MM.1S (cell line): ENCODE data around the gene LCE1D.

Source experiments
- DNase-seq: peaks from one replicate; pipeline ENCODE4 v3.0.0-alpha.2; 2015
- H2AFZ ChIP-seq: fragments of 300-600 bp; sonication (generic); 2 replicates; pipeline ENCODE4 v1.6.0; 2016; ENCODE audit warnings: antibody characterized with exemption, low read length
- H3F3A ChIP-seq: fragments of 300-600 bp; sonication (generic); 2 replicates; pipeline ENCODE4 v1.6.1; 2016; ENCODE audit warnings: mild to moderate bottlenecking, antibody characterized with exemption, low read length, moderate library complexity, mixed read lengths; ENCODE audit not compliant: insufficient read depth
- H3K27ac ChIP-seq: fragments of 300-600 bp; sonication (generic); 2 replicates; pipeline ENCODE4 v1.5.1; 2016; ENCODE audit warnings: mild to moderate bottlenecking, low read length
- H3K27me3 ChIP-seq: fragments of 300-600 bp; sonication (generic); replicated peaks from 2 replicates; pipeline ENCODE4 v1.6.0; 2016; ENCODE audit warnings: low read length; ENCODE audit not compliant: insufficient read depth
- H3K36me3 ChIP-seq: fragments of 300-600 bp; sonication (generic); replicated peaks from 2 replicates; pipeline ENCODE4 v1.6.1; 2016; ENCODE audit warnings: mild to moderate bottlenecking, low read length, mixed read lengths; ENCODE audit not compliant: insufficient read depth
- H3K4me1 ChIP-seq: fragments of 300-600 bp; sonication (generic); 2 replicates; pipeline ENCODE4 v1.6.1; 2016; ENCODE audit warnings: low read length, mixed read lengths
- H3K4me2 ChIP-seq: fragments of 300-600 bp; sonication (generic); 2 replicates; pipeline ENCODE4 v1.6.0; 2016; ENCODE audit warnings: low read depth, low read length
- H3K4me3 ChIP-seq: fragments of 300-600 bp; sonication (generic); 2 replicates; pipeline ENCODE4 v1.5.1; 2016; ENCODE audit warnings: low read length, mixed read lengths
- H3K79me2 ChIP-seq: fragments of 300-600 bp; sonication (generic); 2 replicates; pipeline ENCODE4 v1.6.1; 2016; ENCODE audit warnings: mixed run types, low read length, mixed read lengths
- H3K9ac ChIP-seq: fragments of 300-600 bp; sonication (generic); 2 replicates; pipeline ENCODE4 v1.6.1; 2016; ENCODE audit warnings: low read length, mixed read lengths
- H3K9me2 ChIP-seq: fragments of 300-600 bp; sonication (generic); replicated peaks from 2 replicates; pipeline ENCODE4 v1.6.1; 2016; ENCODE audit warnings: mild to moderate bottlenecking, low read length, mixed read lengths; ENCODE audit not compliant: insufficient read depth
- H3K9me3 ChIP-seq: fragments of 300-600 bp; sonication (generic); replicated peaks from 2 replicates; pipeline ENCODE4 v1.6.1; 2016; ENCODE audit warnings: mild to moderate bottlenecking, low read length, mixed read lengths; ENCODE audit not compliant: insufficient read depth
- H4K20me1 ChIP-seq: fragments of 300-600 bp; sonication (generic); 2 replicates; pipeline ENCODE4 v1.6.1; 2016; ENCODE audit warnings: mild to moderate bottlenecking, low read length, moderate library complexity, mixed read lengths; ENCODE audit not compliant: insufficient read depth
- EZH2 ChIP-seq: fragments of 300-600 bp; sonication (generic); optimal IDR thresholded peaks from 2 replicates; pipeline ENCODE3; 2017; ENCODE audit warnings: low read depth, mild to moderate bottlenecking, antibody characterized with exemption, low read length, mixed read lengths
- EZH2phosphoT487 ChIP-seq: fragments of 300-600 bp; sonication (generic); IDR thresholded peaks from 2 replicates; pipeline ENCODE4 v1.6.1; 2018; ENCODE audit warnings: antibody characterized with exemption, low read length
- TF ChIP-seq, protein P1 (sequence below): fragments of 300-600 bp; sonication (generic); IDR thresholded peaks from 2 replicates; pipeline ENCODE4 v1.5.1; 2016; ENCODE audit warnings: antibody characterized with exemption, low read length, mixed read lengths

LCE1D gene

DNA sequence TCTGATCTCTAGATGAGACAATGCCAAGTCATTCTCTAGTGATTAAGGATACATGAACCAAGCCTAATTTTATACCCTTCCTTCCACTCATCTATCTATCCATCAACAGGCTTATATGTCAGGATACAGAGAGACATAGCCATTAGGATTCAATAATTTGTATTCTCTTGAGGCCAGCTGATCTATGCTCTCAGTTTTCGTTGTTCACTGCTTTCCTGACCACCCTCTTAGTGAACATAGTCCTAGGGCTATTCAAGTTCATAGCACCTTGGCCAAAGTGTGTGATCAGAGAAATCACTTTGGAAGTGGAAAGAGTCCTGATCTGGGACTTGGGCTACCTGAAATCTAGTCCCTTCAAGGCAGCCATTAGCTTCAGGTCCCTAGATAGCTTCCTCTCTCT, 42.9 kb upstream of the LCE1D start:
- no peak overlapping the region for H3K4me3 ChIP-seq
- H2AFZ ChIP-seq = no peak overlapping the region
- H3K27ac ChIP-seq = no peak overlapping the region
- no peaks in the 10 kb centered on the region for H3K9me2 ChIP-seq
- TF ChIP-seq EZH2 (no peak), EZH2phosphoT487 (no peak)
- no peak for DNase-seq
- H3K79me2 ChIP-seq = no peaks in the 10 kb centered on the region
- no peaks in the 10 kb centered on the region for H3K9me3 ChIP-seq
- H3K36me3 ChIP-seq = no peaks in the 10 kb centered on the region
- no peaks in the 10 kb centered on the region for H3K27me3 ChIP-seq
- no peak overlapping the region for H3K4me2 ChIP-seq
- no peak overlapping the region for H3K9ac ChIP-seq
- H3K4me1 ChIP-seq = no peaks in the 10 kb centered on the region
- no peaks in the 10 kb centered on the region for H3F3A ChIP-seq
- H4K20me1 ChIP-seq = no peaks in the 10 kb centered on the region

DNA sequence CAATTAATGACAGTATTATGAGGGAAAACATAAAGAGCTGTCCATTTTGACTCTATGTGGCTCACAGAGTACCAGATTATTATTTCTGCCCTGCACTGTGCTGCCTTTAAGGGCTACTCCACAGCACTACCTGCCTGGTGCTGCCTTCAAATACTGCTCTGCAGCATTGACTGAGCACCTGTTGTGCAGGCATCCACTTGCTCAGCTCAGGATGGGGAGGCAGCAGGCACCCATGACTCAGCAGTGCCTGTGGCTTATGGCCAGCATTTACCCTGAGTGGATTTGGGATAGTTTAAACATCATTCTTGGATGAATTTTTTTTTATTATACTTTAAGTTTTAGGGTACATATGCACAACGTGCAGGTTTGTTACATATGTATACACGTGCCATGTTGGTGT, 39.6 kb upstream of the LCE1D start:
- H3K4me1 ChIP-seq = no peaks in the 10 kb centered on the region
- no peak overlapping the region for H2AFZ ChIP-seq
- DNase-seq = no peak
- TF ChIP-seq, protein P1, sequence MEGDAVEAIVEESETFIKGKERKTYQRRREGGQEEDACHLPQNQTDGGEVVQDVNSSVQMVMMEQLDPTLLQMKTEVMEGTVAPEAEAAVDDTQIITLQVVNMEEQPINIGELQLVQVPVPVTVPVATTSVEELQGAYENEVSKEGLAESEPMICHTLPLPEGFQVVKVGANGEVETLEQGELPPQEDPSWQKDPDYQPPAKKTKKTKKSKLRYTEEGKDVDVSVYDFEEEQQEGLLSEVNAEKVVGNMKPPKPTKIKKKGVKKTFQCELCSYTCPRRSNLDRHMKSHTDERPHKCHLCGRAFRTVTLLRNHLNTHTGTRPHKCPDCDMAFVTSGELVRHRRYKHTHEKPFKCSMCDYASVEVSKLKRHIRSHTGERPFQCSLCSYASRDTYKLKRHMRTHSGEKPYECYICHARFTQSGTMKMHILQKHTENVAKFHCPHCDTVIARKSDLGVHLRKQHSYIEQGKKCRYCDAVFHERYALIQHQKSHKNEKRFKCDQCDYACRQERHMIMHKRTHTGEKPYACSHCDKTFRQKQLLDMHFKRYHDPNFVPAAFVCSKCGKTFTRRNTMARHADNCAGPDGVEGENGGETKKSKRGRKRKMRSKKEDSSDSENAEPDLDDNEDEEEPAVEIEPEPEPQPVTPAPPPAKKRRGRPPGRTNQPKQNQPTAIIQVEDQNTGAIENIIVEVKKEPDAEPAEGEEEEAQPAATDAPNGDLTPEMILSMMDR = no peak
- TF ChIP-seq EZH2phosphoT487 (no peak), EZH2 (no peak)
- H3K9ac ChIP-seq = no peak overlapping the region
- H3K9me3 ChIP-seq = no peaks in the 10 kb centered on the region
- no peaks in the 10 kb centered on the region for H4K20me1 ChIP-seq
- no peaks in the 10 kb centered on the region for H3K36me3 ChIP-seq
- no peak overlapping the region for H3K27ac ChIP-seq
- H3F3A ChIP-seq = no peaks in the 10 kb centered on the region
- H3K79me2 ChIP-seq = no peaks in the 10 kb centered on the region
- no peak overlapping the region for H3K4me2 ChIP-seq
- H3K9me2 ChIP-seq = no peaks in the 10 kb centered on the region
- no peak overlapping the region for H3K4me3 ChIP-seq
- H3K27me3 ChIP-seq = no peaks in the 10 kb centered on the region

DNA sequence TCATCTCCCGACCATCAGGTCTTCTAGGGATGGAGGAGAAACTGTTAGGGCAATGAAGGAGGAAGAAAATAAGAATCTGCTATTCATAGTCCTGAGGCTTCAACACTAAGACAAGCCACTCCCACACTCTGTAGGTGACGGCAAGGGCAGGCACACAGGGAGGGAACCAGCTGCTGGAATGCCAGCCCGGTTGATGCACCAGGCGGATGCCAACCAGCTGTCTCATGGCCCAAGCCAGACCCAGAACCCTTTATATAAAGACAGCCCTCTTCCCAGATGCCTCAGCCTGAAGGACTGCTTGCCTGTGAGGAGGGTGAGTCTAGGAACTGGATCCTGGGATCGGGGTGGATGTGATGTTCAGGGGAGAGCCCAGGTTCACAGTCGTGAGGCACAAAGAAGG, 38.8 kb upstream of the LCE1D start, which contains the start of gene KPRP:
KPRP (plus strand) TSS at position 279 of the 400 bp plus-strand sequence. CDS start 1,564 bp downstream, outside the sequence.
- no peak within 1 kb of the TSS for H2AFZ ChIP-seq
- H3F3A ChIP-seq = no peaks in the 10 kb centered on the region
- H3K79me2 ChIP-seq = no peaks in the 10 kb centered on the region
- no peaks in the 10 kb centered on the region for H4K20me1 ChIP-seq
- H3K9ac ChIP-seq = no peak within 1 kb of the TSS
- TF ChIP-seq EZH2 (no peak), EZH2phosphoT487 (no peak)
- TF ChIP-seq, protein P1 = no peak
- H3K27ac ChIP-seq = no peak within 1 kb of the TSS
- no peak within 1 kb of the TSS for H3K4me2 ChIP-seq
- H3K9me2 ChIP-seq = no peaks in the 10 kb centered on the region
- H3K27me3 ChIP-seq = no peaks in the 10 kb centered on the region
- no peak for DNase-seq
- H3K4me1 ChIP-seq = no peaks in the 10 kb centered on the region
- no peaks in the 10 kb centered on the region for H3K9me3 ChIP-seq
- H3K36me3 ChIP-seq = no peaks in the 10 kb centered on the region
- H3K4me3 ChIP-seq = no peak within 1 kb of the TSS

DNA sequence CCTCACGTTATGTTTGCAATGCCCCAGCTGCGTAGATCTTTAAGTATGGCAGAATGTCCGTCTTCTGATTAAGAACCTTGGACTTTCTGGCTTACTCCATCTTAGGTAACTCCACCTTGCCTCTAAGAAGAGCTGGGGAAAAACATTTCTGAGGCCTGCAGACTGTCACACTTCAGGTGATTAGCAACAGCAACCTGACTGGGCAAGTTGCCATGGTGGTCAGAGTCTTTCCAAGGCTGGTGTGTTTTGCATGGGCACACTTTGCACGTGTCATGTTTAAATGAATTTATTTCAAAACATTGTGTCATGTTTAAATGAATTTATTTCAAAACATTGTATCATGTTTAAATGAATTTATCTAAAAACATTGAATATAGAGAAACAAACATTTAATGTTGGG, 37.9 kb upstream of the LCE1D start:
- Histone ChIP-seq H3K4me3 (no peak overlapping the region), H2AFZ (no peak overlapping the region), H3K36me3 (no peaks in the 10 kb centered on the region), H3F3A (no peaks in the 10 kb centered on the region), H3K27me3 (no peaks in the 10 kb centered on the region), H3K9ac (no peak overlapping the region), H4K20me1 (no peaks in the 10 kb centered on the region), H3K4me2 (no peak overlapping the region), H3K79me2 (no peaks in the 10 kb centered on the region), H3K9me2 (no peaks in the 10 kb centered on the region), H3K9me3 (no peaks in the 10 kb centered on the region), H3K27ac (no peak overlapping the region), H3K4me1 (no peaks in the 10 kb centered on the region)
- no peak for DNase-seq
- TF ChIP-seq EZH2phosphoT487 (no peak), EZH2 (no peak)
- TF ChIP-seq, protein P1 = no peak
